ENCODE data around the gene PRR7.
A peak's percentile ranks its signal among the peaks of the same experiment; 100 is the strongest.

The PRR7 gene

DNA sequence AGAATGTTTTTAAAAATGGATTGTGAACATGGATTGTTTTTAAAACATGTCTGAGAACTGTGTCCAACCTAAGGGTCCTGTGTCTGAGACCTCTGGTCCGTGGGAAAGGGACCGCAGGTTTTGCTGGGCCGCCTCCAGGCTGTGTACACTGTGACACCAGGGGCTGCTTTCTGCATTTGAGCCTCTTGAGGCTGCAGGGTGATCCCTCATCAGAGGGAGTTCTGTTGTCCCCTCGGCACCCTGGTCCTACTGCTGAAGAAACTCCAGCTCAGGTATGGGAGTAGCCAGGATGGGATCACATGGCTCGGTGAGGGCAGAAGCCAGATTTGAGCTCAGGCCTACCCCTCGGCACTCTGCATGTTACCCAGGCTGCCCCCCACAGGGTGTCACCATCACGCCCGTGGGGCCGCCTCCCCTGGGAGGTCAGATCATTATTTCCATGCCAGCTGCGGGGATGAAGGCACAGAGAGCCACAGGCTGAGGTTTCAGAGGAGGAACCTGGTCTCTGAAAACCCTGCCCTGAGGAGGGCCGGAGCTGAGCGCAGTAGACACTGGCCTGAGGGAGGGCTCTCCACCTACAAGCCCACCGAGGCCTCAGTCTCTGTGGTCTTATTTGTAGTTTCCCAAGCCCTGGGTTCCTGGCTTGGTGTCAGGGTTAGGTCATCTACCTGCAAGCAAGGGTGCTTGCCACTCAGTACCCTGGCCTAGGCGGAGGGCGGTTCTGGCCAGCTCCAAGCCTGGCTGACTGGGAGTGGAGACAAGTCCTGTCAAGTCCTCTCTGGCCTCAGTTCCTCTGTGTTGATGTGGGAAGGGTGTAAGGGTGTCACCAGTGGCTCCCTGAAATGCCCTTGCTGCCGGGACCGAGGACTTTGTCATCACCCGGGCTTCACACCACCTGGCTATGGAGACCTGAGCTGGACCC, 2.8 kb downstream of the PRR7 start:
- Histone ChIP-seq H3K4me1 (ENCODE audit: control insufficient read depth, insufficient read depth, low read length) (peaks cover 18% of the 10 kb centered on the region), H3K36me3 (ENCODE audit: control insufficient read depth, insufficient read depth, low read length, severe bottlenecking) (no peaks in the 10 kb centered on the region), H3K4me3 (ENCODE audit: low read length) (no peak overlapping the region), H3K9me3 (ENCODE audit: control insufficient read depth, low read length) (no peaks in the 10 kb centered on the region), H3K27me3 (replicated peaks; ENCODE audit: control insufficient read depth, insufficient read depth, low read length) (no peaks in the 10 kb centered on the region), H3K9ac (ENCODE audit: low read length) (no peak overlapping the region)
- DNase-seq (ENCODE audit: low read depth): no peak

GRCh38 chr5:177450667-177451424, 4.2 kb downstream of the PRR7 start:
- no peak overlapping the region for H3K9ac ChIP-seq (ENCODE audit: low read length)
- no peak for DNase-seq (ENCODE audit: low read depth)

DNA sequence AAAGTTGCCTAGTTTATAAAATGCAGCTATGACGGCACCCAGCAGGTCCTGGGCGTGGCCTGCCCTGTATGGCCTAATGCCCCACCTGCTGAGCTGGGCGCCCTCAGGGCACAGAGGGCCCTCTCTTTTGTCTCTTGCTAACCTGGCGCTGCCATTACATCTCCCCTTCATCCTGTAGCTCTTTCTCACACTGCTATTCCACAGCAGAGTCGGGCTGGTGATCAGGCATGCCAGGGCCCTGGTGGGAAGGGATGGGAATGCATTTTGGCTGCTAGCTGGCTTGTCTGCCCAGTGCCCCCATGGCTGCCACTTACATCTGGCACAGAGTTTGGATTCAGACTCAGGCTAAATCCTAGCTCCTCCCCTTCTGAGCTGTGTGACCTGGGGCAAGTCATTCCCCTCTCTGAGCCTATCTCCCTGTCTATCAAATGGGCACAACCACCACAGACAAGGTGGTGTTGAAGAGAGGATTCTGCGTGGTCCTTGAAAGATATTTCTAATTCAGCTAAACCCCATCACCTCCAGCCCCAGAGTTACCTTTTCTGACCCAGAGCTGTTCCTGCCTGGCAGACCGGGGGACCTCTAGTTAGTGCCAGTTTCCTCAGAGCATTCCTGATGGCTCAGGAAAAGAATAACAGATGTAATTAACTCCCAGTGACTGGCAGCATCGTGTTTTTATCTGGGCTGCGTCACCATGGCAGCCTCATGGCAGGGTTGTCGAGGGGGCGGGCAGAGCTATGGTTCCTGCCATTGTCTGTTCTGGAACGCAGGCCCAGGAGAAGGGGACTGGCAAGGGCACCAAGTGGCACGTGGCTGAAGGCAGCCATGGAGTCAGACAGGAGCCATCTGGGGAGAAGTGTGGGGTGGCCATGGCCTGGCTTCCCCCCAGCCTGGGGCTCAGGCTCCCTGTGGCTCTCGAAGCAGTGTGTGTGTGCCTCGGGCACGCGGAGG, 6.3 kb downstream of the PRR7 start:
- Histone ChIP-seq H3K9ac (ENCODE audit: low read length) (no peak overlapping the region), H3K4me1 (ENCODE audit: control insufficient read depth, insufficient read depth, low read length) (peaks cover 19% of the 10 kb centered on the region), H3K9me3 (ENCODE audit: control insufficient read depth, low read length) (no peaks in the 10 kb centered on the region), H3K27me3 (replicated peaks; ENCODE audit: control insufficient read depth, insufficient read depth, low read length) (no peaks in the 10 kb centered on the region), H3K36me3 (ENCODE audit: control insufficient read depth, insufficient read depth, low read length, severe bottlenecking) (peaks cover 10% of the 10 kb centered on the region), H3K4me3 (ENCODE audit: low read length) (no peak overlapping the region)
- no peak for DNase-seq (ENCODE audit: low read depth)

More at GRCh38 chr5:177450667-177451424, 4.2 kb downstream of the PRR7 start:
- Histone ChIP-seq H3K4me1 (ENCODE audit: control insufficient read depth, insufficient read depth, low read length) (peaks cover 21% of the 10 kb centered on the region), H3K27me3 (replicated peaks; ENCODE audit: control insufficient read depth, insufficient read depth, low read length) (no peaks in the 10 kb centered on the region), H3K4me3 (ENCODE audit: low read length) (no peak overlapping the region), H3K9me3 (ENCODE audit: control insufficient read depth, low read length) (no peaks in the 10 kb centered on the region), H3K36me3 (ENCODE audit: control insufficient read depth, insufficient read depth, low read length, severe bottlenecking) (no peaks in the 10 kb centered on the region)

GRCh38 chr5:177453852-177454396, 7.3 kb downstream of the PRR7 start:
- Histone ChIP-seq H3K9me3 (ENCODE audit: control insufficient read depth, low read length) (no peaks in the 10 kb centered on the region), H3K4me3 (ENCODE audit: low read length) (peak overlapping the region; percentile 79), H3K4me1 (ENCODE audit: control insufficient read depth, insufficient read depth, low read length) (peaks cover 17% of the 10 kb centered on the region), H3K36me3 (ENCODE audit: control insufficient read depth, insufficient read depth, low read length, severe bottlenecking) (peaks cover 19% of the 10 kb centered on the region), H3K27me3 (replicated peaks; ENCODE audit: control insufficient read depth, insufficient read depth, low read length) (no peaks in the 10 kb centered on the region), H3K9ac (ENCODE audit: low read length) (peak overlapping the region; percentile 49)
- DNase-seq (ENCODE audit: low read depth): peak; percentile 43

DNA sequence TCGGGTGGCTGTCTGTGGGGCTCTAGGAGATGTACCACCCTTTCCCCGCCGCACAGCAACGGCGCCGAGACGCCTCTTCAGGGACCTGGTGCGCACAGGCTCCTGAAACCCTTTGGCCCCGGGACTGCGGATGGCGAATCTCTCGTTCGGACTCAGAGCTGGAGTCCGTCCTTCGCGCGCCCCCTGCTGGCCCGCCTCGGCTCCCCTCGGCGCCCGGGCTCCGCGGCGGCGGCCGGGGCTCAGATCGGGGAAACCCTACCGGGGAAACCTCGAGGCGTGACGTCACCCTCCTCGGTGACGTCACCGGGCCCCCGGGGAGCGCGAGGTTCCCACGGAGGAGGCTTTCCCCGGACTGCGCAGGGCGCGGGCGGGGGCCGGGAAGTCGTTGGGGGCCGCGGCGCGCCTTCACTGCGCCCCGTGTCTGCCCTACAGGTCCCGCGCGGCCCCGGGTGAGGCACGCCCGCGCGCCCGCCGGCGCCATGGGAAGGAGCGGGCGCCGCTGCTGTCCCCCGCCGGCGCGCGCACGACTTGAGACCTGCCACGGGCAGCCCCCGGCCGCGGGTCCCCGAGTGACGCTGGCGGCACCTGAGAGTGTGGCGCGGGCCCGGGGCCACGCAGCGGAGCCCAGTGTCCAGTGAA, 7.9 kb downstream of the PRR7 start:
- peak overlapping the region; percentile 79 for H3K4me3 ChIP-seq (ENCODE audit: low read length)
- peak; percentile 96 for DNase-seq (ENCODE audit: low read depth)
- H3K4me1 ChIP-seq (ENCODE audit: control insufficient read depth, insufficient read depth, low read length): peaks cover 17% of the 10 kb centered on the region
- H3K27me3 ChIP-seq (replicated peaks; ENCODE audit: control insufficient read depth, insufficient read depth, low read length): no peaks in the 10 kb centered on the region
- peak overlapping the region; percentile 49 for H3K9ac ChIP-seq (ENCODE audit: low read length)
- peaks cover 24% of the 10 kb centered on the region for H3K36me3 ChIP-seq (ENCODE audit: control insufficient read depth, insufficient read depth, low read length, severe bottlenecking)
- no peaks in the 10 kb centered on the region for H3K9me3 ChIP-seq (ENCODE audit: control insufficient read depth, low read length)

DNA sequence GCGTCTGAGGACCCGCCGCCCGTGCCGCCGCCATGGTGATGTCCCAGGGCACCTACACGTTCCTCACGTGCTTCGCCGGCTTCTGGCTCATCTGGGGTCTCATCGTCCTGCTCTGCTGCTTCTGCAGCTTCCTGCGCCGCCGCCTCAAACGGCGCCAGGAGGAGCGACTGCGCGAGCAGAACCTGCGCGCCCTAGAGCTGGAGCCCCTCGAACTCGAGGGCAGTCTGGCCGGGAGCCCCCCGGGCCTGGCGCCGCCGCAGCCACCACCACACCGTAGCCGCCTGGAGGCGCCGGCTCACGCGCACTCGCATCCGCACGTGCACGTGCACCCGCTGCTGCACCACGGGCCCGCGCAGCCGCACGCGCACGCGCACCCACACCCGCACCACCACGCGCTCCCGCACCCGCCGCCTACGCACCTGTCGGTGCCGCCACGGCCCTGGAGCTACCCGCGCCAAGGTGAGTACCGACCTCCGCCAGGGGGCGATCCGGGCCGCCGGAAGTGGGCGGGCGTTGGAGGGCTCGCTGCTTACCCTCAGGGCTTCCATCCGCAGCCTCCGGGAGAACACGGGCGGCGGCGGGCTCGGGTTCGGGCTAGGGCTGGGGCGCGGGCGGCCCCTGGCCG, 8.5 kb downstream of the PRR7 start:
- peak; percentile 84 for DNase-seq (ENCODE audit: low read depth)
- no peaks in the 10 kb centered on the region for H3K9me3 ChIP-seq (ENCODE audit: control insufficient read depth, low read length)
- no peaks in the 10 kb centered on the region for H3K27me3 ChIP-seq (replicated peaks; ENCODE audit: control insufficient read depth, insufficient read depth, low read length)
- peak overlapping the region; percentile 79 for H3K4me3 ChIP-seq (ENCODE audit: low read length)
- H3K36me3 ChIP-seq (ENCODE audit: control insufficient read depth, insufficient read depth, low read length, severe bottlenecking): peaks cover 27% of the 10 kb centered on the region
- H3K4me1 ChIP-seq (ENCODE audit: control insufficient read depth, insufficient read depth, low read length): peaks cover 17% of the 10 kb centered on the region
- H3K9ac ChIP-seq (ENCODE audit: low read length): peak overlapping the region; percentile 49

DNA sequence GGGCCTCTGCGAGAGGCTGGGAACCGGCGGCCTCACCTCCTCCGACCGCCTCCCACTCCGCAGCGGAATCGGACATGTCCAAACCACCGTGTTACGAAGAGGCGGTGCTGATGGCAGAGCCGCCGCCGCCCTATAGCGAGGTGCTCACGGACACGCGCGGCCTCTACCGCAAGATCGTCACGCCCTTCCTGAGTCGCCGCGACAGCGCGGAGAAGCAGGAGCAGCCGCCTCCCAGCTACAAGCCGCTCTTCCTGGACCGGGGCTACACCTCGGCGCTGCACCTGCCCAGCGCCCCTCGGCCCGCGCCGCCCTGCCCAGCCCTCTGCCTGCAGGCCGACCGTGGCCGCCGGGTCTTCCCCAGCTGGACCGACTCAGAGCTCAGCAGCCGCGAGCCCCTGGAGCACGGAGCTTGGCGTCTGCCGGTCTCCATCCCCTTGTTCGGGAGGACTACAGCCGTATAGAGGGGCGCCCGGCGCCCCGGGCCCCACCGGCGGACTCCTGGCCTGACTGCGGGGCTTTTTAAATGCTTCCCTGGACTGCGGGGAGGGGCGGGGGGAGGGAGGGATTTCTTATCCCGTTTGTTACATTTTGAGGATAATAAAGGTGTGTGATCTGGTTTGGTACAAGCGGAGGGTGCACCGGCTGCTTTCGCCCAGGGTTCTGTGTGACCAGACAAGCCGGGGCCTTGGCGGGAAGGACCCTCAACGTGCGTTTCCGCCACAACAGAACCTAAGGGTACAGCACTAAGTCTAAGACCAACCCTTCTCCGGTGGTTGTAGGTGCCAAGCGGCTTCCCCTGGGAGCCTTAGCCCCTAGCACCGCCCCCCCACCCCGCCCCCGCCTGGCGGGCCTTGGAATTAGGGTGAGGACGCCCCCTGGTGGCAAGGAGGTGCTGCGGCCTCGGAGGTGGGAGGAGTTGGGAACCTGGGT, 9.3 kb downstream of the PRR7 start:
- peaks cover 31% of the 10 kb centered on the region for H3K36me3 ChIP-seq (ENCODE audit: control insufficient read depth, insufficient read depth, low read length, severe bottlenecking)
- no peaks in the 10 kb centered on the region for H3K27me3 ChIP-seq (replicated peaks; ENCODE audit: control insufficient read depth, insufficient read depth, low read length)
- peak; percentile 97 for DNase-seq (ENCODE audit: low read depth)
- peak overlapping the region; percentile 79 for H3K4me3 ChIP-seq (ENCODE audit: low read length)
- peaks cover 17% of the 10 kb centered on the region for H3K4me1 ChIP-seq (ENCODE audit: control insufficient read depth, insufficient read depth, low read length)
- no peaks in the 10 kb centered on the region for H3K9me3 ChIP-seq (ENCODE audit: control insufficient read depth, low read length)
- peak overlapping the region; percentile 49 for H3K9ac ChIP-seq (ENCODE audit: low read length)

DNA sequence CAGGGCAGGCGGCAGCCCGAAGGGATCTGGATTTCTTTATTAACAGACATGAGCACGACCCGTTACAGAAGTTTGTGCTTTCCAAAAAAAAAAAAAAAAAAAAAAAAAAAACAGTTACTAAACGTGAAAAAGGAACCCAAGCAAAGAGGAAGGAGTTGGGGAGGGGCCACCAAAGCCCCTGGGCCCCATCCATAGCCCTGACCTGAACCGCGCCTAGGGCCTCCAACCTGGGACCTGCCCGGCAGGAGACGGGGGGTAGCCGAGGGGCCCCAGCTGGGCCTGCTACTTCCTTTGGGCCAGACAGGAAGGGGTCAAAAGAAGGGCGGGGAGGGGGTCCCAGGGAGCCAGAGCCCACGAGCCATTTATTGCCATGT, 10.0 kb downstream of the PRR7 start:
- H3K9ac ChIP-seq (ENCODE audit: low read length): no peak overlapping the region
- no peaks in the 10 kb centered on the region for H3K9me3 ChIP-seq (ENCODE audit: control insufficient read depth, low read length)
- H3K27me3 ChIP-seq (replicated peaks; ENCODE audit: control insufficient read depth, insufficient read depth, low read length): no peaks in the 10 kb centered on the region
- no peak for DNase-seq (ENCODE audit: low read depth)
- H3K36me3 ChIP-seq (ENCODE audit: control insufficient read depth, insufficient read depth, low read length, severe bottlenecking): peaks cover 31% of the 10 kb centered on the region
- H3K4me1 ChIP-seq (ENCODE audit: control insufficient read depth, insufficient read depth, low read length): peaks cover 17% of the 10 kb centered on the region
- no peak overlapping the region for H3K4me3 ChIP-seq (ENCODE audit: low read length)

DNA sequence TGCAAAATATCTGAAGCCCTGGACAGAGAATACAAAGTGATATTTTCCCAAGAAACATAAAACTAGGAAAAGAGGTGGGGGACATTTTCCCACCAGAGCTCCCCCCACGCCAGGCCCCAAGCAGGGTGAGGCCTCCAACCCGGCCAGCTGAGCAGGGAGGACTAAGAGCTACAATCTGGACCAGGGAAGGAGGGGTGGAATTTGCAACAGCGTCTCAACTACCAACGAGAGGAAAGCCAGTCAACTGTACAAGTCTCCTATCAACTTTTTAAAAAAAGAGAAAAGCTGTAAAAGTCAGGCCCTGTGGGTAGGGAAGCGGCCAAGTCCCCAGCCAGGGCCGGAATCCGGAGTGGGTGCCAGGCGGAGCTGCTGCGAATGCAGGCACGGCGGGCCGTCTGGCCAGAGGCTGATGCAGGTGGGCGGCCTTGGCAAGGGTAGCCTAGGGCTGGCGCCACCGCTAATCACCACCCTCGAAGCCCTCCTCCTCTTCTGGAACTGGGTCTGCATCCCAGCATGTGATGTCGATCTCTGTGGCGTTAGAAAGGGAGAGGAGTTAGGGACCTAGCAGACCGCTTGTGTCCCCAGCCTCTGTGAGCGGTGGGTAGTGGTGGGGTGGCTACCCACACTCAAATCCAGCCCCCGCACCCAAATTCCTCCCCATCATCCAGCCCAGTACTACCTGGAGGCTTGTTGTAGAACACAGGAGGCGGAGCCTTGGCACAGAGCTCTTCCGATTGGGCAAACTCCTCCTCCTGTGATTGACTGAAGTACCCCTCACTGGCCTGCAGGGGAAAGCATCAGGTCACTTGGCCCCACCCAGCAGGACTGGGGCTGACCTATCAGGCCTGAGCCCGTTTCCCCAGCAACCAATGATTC, 10.6 kb downstream of the PRR7 start:
- H3K27me3 ChIP-seq (replicated peaks; ENCODE audit: control insufficient read depth, insufficient read depth, low read length): no peaks in the 10 kb centered on the region
- H3K9me3 ChIP-seq (ENCODE audit: control insufficient read depth, low read length): no peaks in the 10 kb centered on the region
- H3K4me1 ChIP-seq (ENCODE audit: control insufficient read depth, insufficient read depth, low read length): peaks cover 17% of the 10 kb centered on the region
- H3K4me3 ChIP-seq (ENCODE audit: low read length): no peak overlapping the region
- peak; percentile 95 for DNase-seq (ENCODE audit: low read depth)
- H3K9ac ChIP-seq (ENCODE audit: low read length): no peak overlapping the region
- H3K36me3 ChIP-seq (ENCODE audit: control insufficient read depth, insufficient read depth, low read length, severe bottlenecking): peaks cover 33% of the 10 kb centered on the region

All from adipocyte (in vitro differentiated cells).